Stimulated activated CD8-positive, alpha-beta memory T cell treated with anti-CD3 and anti-CD28 coated beads, Interleukin-2, amount 100 ng/mL, for 48 hours (primary cell): ENCODE results near the gene ZNF496.
"Not testable (repeated sequence)": the region's sequence is repeated elsewhere in the genome, so short reads cannot be mapped to it uniquely, and the experiment has no call there.

Source experiments
- DNase-seq, 2 donors: peaks; one replicate each; pipeline ENCODE4 v3.0.0-alpha.2; 2020; ENCODE audit warnings: low read depth in 2 of 2

The ZNF496 gene

DNA sequence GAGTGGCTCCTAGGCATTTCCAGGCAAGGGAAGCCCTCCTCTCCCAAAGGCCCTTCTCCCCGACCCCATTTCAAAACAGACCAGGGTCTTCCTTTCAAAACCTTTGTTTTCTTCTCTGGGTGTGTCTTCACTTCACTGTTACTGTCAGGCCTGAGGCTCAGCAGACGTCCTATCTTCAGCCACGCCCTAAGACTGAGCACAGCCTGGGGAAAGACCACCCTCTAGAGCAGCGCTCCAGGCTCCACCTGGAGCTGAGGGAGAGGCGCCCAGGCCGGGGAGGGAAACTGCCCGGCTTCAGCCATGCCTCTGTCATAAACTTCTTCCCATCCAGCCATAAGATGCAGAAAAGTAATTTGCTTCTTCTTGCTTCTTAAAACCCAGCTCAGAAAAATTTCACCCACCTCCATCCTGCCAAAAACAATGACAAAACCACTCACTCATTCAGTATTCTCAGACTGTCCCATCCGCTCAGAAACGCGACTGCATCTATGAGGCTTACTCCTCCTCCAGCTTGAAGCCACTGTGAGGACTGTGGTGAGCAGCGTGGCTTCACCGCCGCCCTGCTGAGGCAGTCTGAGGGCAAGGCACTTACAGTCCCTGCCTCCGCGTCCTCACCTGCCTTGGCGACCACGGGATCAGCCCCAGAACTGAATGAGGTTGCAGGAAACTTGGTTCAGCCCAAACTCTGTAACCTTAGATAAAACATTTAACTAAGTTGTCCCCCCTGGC, 39.7 kb downstream of the ZNF496 start:
- DNase-seq: no peak

DNA sequence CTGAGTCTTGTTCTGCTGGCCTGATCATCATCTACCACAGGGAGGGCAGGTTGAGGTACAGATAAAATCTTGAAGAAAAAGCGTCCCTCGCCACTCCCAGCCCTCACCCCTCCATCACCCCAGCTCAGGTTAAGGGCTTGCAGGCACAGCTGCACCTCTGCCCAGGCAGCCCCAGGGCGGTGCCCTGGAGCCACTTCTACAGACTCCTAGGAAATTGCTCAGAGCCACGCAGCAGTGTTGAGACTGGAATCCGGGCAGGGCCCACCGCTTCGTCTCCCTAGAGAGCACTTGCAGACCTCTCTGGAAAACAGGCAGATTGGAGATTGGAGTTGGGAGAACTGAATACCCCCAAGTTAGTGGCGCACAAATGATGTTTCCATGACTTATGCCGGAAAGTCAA, 40.5 kb downstream of the ZNF496 start:
- DNase-seq: no peak

DNA sequence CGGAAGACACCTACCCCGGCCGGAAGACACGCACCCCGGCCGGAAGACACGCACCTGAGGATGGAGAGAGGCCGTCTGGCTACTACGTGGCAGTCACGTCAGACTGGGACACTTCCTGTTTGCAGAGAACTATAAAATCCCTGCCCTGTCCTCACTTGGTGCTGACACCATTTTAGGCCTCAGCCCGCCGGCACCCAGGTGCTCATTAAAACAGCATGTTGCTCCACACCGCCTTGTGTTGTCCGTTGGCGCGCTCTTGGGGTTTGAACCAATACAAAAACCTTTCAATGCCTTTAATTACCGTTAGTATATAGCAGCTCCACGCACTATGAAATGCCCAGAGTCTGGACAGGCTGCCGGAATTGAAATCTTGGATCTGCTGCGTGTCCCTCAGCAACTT, 41.1 kb downstream of the ZNF496 start:
- no peak for DNase-seq

DNA sequence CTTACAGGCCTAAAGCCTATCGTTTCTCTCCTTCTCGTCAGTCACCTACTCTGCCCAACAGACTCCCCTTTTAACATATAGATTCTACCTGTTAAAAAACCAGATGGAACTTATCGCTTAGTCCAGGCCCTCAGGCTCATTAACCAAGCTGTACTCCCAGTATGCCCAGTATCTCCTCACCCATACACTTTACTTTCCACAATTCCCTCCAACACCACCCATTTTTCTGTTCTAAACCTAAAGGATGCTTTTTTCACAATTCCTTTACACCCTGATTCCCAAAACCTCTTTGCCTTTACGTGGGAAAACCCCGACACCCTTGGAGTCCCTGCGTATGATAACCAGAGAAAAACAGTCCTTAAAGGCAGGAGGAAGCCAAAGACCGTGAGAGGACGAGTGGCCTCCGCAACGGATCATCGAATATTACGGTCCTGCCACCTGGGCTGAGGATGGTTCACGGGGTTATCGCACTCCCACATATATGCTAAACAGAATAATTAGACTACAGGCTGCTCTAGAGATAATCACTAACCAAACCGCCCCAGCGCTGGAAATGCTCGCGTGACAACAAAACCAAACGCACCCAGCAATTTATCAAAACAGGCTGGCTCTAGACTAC, 42.3 kb downstream of the ZNF496 start:
- DNase-seq: not testable (repeated sequence)

DNA sequence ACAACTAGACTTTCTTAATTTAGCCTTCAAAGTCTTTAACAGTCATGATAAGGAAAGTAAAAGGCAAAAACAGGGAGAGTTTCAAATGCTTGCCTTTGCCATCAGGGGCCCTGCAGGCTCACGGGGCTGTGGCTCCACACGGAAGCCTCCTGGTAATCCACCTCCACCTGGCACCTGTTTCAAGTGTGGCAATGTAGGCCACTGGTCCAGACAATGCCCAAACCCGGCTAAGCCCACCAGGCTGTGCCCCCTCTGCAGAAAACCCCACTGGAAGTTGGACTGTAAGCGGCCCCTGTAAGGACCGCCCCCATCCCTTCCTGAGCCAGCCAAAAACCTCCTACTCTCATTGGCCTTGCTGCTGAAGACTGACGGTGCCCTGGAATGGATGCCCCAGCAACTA, 43.3 kb downstream of the ZNF496 start:
- no peak for DNase-seq

DNA sequence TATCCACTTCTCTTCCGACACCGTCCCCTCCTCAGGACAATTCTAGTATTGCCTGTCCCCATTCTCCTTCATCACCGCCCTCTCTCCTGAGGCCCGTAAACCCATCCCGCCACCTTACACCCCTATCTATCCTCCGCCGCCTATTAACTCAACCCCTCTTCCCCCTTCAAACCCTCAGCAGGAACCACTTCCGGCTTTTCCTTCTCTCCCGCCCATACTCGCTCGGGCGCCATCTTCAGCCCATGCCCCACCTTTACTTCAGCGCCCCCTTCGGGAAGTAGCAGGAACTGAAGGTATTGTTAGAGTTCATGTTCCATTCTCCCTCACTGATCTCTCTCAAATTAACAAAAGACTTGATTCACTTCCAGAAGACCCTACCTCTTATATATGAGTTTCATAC, 44.2 kb downstream of the ZNF496 start:
- DNase-seq: no peak

DNA sequence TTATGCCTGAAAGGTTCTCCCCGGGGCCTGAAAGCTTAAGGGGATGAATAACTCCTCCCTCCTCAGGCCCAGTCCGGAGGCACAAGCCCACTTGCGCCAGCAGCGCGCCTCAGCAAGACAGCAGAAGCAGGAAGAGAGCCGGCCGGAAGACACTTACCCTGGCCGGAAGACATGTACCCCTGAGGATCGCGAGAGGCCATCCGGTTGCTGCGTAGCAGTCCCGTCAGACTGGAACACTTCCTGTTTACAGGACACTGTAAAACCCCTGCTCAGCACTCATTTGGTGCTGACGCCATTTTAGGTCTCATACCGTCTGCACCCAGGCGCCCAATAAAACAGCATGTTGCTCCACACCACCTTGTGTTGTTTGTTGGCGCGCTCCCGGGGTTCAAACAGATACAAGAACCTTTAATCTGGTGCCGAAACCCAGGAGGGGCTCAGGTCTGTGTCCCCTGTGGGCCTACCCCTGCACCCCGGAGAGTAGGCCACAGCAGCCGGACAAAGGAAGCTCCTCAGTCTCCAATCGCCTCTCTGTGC, 45.5 kb downstream of the ZNF496 start:
- no peak for DNase-seq

DNA sequence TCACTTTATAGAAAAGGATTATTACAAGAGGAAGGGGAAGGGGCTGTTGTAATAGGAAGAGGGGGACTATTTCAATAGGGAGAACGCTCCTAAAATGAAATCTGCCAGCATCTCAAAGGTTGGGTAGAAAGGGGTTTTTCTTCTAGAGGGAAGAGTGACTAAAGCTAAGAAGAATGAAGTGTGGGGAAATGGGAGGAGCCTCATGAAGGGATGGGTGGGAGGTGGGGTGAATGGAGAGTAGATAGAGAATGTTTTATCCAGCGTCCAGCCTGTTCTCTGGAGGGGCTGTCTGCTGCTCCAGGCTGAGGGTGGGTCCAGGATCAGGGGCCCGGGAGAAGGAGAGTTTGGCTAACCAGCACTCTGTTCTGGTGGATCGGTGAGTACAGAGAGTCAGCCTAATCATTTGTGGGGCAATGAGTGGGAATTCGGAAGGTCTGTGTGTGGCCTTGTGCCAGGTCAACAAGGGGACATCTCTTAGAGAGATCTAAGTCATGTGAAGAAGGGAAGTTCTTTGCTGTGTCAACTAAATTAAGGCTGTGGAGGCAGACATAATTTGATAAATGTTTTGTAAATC, 50.6 kb downstream of the ZNF496 start:
- no peak for DNase-seq

DNA sequence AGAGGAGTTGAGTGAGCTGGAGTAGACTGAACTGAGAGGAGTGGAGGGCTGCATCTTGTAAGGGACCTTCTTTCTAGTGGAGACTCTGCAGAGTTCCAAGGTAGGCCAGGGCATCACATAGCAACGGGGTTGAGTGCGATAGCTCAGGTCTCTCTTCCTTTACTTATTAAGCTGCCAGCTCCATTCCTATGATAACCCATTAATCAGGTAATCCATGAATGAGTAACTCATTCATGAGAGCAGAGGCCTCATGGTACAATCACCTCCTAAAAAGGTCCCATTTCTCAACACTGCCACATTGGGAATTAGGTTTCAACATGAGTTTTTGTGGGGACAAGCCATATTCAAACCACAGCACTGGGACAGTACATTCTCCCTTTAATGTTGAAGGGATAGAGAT, 54.5 kb downstream of the ZNF496 start:
- no peak for DNase-seq

DNA sequence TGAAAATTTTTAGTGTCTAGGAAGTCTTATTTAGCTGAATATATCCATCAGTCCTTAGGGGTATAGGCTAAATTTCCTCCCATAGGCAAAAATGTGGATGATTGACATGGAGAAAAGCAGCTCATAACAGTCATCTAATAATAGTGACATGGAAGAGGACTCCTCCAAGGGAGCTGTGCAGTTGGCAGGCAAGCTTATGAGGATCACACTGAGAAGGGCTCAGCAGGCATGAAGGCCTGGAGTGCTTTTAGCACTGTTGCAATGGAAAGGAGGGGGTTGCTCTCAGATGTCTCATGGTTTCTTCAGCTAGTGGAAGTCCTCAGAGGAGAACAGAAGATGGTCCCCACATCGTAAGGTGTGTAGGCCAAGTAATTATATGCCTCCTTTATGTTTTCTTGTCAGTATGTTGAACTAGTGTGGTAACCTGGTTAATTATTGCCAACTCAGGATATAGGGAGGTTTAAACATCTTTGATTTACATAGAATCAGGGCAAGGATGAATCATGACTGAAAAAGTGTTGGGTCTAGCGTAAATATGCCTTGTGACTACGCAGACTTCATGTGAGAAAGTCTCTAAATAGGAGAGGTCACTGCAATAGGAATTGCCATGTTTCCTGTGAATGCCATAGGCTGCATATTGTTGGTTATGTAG, 56.9 kb downstream of the ZNF496 start:
- no peak for DNase-seq

DNA sequence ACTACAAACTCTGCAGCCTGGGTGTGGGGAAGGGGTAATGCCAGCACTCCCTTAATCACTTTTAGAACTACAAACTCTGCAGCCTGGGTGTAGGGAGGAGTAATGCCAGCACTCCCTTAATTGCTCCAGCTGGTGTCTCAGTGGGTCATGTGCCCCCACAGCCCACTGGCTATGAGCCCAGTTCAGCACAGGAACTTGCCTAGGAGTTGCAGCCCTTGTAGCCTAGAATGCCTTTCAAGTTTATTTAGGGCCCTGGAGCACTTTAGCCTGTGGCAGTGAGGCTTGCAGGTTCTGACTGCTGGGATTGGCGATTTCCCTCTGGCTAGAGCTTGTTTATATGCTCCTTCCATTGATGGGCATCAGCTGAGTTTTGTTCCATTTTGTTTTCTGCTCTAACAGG, 58.7 kb downstream of the ZNF496 start:
- DNase-seq: no peak

DNA sequence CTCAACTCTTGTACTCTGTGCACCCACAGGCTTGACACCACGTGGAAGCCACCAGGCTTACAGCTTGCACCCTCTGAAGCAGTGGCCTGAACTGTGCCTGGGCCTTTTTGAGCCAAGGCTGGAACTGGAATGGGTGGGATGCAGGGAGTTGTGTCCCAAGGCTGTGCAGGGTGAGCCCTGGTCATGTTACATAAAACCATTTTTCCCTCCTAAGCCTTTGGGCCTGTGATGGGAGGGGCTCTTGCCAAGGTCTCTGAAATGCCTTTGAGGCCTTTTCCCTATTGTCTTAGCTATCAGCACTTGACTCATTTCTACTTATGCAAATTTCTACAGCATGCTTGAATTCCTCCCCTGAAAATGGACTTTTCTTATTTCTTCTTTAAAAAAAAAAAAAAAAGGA, 61.7 kb downstream of the ZNF496 start:
- no peak for DNase-seq

DNA sequence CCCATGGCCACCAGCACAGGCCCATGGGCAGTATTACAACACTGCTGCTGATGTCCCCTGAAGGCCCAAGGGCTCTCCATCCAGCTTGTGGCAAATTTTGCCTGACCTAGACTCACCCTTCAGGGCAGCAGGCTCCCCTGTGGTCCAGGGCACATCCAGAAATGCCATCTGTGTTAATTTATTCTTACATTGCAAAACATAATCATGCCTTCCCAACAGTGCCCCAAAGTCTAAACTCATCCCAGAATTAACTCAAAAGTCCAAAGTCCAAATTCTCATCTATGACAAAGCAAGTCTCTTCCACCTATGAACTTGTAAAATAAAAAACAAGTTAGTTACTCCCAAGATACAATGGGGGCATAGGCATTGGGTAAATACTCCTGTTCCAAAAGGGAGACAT, 62.5 kb downstream of the ZNF496 start:
- DNase-seq: no peak

DNA sequence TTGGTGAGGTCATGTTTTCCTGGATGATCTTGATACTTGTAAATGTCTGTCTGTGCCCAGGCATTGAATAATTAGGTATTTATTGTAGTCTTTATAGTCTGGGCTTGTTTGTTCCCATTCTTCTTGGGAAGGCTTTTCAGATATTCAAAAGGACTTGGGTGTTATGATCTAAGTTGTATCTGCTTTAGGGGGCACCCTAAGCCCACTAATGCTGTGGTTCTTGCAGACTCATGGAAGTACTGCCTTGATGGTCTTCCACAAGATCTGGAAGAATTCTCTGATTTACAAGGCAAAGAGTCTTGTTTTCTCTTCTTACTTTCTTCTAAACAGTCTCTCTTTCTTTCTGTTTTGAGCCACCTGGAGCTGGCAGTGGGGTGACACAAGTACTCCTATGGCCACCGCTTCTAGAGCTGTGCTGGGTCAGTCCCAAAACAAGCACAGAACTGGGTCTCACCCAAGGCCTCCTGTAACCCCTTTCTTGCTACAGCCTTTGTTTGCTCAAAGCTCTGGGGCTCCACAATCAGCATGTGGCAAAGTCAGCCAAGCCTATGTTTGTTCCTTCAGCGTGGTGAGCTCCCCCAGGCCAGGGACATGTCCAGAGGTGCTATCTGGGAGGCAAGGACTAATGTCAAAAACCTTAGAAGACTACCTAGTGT, 63.1 kb downstream of the ZNF496 start:
- DNase-seq: no peak

DNA sequence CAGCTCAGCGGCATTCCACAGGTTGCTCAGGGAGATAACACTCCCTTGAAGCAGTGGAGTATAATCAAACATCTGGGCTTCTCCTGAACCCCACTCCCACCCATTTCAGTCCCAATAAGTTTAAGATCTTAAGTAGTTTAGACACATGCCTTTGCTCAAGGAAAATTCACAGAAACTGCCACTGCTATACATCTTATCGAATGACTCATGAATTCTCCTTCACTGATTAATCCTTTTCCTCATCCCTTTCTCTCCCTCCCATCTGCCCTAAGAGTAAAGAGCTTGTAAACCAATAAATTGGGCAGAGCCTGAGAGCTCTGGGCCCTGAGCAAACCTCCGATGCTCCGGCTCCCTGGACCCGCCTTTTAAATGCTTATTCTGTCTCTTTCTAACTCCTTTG, 65.6 kb downstream of the ZNF496 start:
- DNase-seq: no peak

DNA sequence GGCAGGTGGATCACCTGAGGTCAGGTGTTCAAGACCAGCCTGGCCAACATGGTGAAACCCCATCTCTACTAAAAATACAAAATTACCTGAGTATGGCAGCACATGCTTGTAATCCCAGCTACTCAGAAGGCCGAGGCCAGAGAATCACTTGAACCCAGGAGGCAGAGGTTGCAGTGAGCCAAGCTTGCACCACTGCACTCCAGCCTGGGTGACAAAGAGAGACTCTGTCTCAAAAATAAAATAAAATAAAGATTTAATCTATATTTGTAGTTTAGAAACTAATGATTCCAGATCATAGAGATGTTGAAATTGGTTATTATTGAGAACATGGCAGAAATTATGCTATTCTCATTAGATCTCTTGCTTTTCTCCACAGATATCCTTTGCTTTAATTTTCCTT, 75.9 kb downstream of the ZNF496 start, which contains the start of gene VN1R5:
Gene VN1R5 (plus strand): TSS at position 301 of the 400 bp plus-strand sequence.
- DNase-seq: not testable (repeated sequence)

DNA sequence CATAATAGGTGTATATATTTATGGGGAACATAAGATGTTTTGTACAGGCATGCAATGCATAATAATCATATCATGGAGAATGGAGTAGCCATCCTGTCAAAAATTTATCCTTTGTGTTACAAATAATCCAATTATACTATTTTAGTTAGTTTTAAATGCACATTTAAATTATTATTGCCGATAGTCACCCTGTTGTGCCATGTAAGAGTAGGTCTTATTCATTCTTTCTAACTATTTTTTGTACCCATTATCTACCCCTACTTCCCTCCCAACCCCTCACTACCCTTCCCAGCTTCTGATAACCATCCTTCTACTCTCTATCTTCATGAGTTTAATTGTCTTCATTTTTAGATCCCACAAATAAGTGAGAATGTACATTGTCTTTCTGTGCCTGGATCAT, 84.1 kb downstream of the ZNF496 start:
- no peak for DNase-seq
